Measurements from ENCODE around the gene PHTF2.

The PHTF2 gene

DNA sequence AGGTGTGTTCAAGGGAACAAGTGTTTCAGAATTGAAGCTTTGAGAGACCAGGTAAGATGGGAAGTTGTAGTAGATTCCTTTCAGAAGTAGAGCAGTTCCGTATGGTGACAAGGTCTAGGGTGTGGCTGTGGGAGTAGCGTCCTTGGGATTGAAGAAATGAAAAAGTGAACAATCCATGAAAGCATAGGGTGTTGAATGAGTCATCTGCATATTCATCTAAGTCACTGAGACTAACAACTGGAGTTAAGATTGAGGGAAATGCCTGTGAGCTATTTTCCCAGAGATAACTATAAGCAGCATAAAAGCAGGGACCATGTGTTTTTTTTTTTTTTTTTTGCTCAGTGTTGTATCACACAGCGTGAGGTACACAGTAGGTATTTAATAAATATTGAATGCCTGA is 134.8 kb downstream of the PHTF2 start:
- no peak for DNase-seq (ENCODE audit: low spot score)

DNA sequence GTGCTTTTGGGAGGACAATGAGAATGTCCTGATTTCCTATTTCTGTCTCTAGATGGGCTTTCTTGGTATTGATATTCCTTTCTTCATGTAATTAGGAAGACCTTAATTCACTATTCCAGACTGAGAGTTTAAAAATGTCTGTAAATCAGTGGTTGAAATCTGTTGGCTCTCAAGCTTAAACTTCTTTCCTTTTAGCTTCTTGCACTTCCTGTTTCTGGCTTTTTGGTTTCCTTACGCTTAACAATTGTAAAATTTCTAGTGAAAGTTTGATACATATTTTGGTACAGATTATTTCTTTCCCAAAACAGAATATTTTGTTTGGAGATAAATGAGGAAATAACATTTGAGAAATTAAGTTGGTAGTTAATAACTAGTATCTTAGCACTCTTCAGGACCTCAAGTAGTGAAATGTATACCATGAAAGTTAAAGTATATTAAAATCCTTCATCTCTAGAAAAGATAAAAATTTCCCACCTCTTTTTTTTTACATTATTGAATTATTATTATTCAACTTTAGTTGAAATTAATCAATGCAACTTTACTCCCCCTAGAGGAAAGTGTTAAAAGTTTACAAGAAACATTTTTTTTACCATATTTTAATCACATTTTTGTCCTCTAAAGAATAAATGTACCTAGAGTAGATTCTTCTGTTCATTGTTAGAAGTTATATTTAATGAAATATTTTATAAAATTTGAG is 137.2 kb downstream of the PHTF2 start:
- no peak for DNase-seq (ENCODE audit: low spot score)

- DNase-seq (ENCODE audit: low spot score) = peak; percentile 6
Measured at GRCh38 chr7:77940647-77941046, 142.1 kb downstream of the PHTF2 start.

DNA sequence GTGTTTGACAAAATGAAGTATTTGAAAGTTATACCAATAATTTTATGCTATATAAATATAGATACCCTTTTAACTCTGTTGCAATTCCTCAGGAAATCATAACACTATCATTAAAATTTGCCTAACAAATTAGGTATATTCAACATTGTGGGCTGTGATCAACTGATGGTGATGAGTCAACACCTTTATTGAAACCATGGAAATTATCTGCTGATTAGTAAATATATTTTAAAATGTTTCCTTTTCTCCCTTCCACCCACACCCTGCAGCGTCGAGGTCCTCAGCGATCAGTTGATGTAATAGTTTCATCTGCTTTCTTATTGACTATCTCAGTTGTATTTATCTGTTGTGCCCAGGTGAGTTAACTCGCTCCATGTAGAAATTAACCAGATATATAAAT is 143.9 kb downstream of the PHTF2 start:
- DNase-seq (ENCODE audit: low spot score) = no peak

DNA sequence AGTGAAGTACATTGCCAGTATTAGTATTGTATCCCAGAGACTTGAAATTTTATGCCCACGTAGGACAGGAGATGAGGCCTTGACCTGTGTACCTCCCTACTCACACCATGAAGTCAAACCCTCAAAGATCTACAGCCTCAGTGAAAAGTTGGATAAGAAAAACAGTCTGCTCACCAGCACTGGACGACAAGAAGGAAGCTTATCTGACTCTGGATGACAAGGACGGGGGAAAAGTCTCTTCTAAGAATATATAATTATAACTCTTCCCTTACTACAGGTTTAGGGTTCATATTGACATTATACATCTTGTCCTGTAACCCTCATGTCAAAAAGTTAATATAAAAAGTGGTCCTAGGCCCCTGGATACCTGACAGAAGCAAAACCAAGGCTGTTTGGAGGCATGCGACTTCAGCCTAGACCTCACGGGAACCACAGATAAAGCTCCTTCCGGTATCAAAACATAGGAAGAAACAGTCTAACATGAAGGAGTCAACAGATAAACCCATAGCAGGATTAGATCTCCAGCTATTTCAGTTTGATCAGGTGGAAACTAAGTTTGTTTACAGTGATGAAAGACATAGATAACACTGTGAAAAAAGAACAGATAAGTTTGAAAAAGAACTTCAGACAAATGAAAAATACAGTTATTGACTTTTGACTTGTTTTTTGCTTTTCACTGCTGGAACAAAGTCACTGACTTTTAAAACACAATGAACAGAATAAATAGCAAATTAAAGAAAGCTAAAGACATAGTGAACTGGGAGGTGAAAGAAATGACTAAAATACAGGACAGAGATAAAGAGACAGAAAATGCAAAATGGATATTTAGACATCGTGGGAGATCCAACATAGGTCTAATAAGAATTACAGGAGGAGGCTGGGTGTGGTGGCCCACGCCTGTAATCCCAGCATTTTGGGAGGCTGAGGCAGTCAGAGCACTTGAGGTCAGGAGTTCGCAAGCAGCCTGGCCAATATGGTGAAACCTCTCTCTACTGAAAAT is 145.9 kb downstream of the PHTF2 start:
- no peak for DNase-seq (ENCODE audit: low spot score)

DNA sequence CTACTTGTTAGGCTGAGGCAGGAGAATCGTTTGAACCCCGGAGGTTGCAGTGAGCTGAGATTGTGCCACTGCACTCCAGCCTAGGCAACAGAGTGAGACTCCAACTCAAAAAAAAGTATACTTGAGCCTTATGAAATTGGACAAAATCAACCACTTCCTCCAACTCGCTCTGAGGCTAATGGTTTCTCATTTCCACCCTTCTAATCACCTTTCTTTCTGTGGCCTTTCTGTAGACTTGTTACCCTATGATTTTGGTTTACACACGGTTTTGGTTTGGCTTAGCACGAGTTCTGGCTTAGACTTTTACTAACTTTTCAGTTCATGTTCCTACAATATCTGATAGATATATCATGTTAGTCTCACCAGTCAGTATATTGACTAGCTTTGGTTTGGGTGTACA is 152.0 kb downstream of the PHTF2 start:
- no peak for DNase-seq (ENCODE audit: low spot score)

DNA sequence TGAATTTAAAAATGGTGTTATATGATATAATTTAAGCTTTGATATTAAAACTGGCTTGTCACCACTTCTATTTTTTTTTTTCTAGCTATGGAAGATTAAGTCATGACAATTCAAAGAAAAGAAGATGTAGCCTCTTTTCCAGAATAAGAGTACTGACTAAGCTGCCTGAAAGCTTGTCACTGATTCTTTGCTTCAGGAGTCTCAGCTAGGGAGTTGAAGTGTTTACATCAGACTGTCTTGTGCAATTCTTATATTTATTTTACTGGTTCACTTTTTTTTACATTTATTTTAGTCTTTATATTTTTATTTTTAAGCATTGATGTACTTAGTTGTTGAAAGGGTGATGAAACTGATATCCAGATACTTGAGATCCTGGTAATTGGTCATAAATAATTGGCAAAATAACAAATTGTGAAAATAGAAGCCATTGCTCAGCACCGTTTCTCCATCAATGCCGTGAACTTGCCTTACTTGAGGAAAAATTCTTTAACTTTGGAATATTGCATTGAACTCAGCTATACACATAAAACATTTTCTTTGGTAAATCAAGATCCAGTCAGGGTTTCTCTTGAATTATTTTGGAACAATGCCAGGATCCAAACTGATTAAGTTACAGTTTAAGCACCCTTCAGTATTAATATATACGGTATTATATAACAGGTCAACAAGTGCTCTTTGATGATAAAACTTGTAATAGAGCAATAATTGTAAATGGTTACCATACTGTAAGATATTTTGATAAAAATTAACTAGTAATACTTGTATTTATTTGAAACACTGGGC is 156.4 kb downstream of the PHTF2 start:
- DNase-seq (ENCODE audit: low spot score) = no peak

DNA sequence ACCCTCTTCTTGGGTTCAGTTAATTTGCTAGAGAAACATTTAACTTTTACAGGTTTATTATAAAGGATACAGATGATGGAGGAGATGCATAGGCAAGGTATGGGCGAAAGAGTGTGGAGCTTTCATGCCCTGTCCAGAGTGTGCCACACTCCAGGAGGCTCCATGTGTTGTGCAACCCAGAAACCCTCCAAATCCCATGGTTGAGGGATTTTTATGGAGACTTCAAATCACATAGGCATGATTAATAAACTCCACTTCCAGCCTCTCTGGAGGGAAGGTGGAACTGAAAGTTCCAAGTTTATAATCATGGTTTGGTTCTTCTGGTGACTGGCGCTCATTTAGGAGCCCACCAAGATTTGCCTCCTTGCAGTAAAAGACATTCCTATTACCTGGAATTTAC is 159.9 kb downstream of the PHTF2 start:
- no peak for DNase-seq (ENCODE audit: low spot score)

GRCh38 chr7:77959080-77959479 is 160.5 kb downstream of the PHTF2 start:
- no peak for DNase-seq (ENCODE audit: low spot score)

DNA sequence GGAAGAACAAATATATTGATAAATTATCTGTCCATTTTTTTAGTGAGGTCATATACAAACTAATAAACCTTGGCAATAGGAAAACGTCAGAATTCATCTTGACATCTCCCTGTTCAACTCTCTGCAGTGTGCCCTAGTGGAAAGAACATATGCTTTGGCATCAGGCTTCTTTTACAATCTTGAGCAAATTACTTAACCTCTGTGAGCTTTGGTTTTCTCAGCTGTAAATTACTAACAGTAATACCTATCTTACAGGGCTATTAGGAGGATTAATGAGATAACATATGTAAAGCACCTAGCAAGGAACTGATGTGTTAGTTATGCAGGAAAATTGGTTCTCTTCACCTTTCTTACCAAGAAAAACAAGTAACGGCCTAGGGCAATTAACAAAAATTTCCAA is 161.8 kb downstream of the PHTF2 start:
- no peak for DNase-seq (ENCODE audit: low spot score)

DNA sequence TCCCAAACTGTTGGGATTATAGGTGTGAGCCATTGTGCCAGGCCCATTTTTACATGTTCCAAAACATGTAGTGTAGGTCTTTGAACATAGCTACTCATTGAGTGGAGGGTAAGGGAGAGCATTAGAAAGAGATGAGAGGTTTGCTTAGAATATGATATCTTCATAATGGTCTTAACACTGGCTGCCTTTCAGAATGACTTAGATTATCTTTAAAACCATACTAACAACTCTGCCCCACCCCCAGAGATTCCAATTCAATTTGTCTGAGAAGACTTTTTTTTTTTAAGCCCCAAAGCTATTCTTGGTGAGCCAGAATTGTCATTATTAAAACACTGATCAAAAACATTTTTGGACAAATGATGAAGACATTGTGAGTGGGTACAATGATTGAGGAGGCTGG is 168.9 kb downstream of the PHTF2 start:
- no peak for DNase-seq (ENCODE audit: low spot score)

DNA sequence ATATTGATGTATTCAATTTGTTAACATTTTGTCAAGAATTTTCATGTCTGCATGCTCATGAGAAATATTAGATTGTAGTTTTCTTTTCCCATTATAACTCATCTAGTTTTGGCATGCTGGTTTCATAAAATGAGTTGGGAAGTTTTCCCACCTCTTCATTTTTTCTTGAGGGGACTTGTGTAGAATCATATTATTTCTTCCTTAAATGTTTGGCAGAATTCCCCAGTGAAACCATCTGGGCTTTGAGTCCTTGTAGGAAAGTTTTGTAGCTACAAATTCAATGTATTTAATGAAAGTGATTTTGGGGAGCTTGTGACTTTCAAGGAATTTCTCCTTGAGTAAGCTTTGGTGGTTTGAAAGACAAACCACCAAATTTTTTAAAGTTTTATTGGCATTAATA is 173.2 kb downstream of the PHTF2 start:
- no peak for DNase-seq (ENCODE audit: low spot score)

DNA sequence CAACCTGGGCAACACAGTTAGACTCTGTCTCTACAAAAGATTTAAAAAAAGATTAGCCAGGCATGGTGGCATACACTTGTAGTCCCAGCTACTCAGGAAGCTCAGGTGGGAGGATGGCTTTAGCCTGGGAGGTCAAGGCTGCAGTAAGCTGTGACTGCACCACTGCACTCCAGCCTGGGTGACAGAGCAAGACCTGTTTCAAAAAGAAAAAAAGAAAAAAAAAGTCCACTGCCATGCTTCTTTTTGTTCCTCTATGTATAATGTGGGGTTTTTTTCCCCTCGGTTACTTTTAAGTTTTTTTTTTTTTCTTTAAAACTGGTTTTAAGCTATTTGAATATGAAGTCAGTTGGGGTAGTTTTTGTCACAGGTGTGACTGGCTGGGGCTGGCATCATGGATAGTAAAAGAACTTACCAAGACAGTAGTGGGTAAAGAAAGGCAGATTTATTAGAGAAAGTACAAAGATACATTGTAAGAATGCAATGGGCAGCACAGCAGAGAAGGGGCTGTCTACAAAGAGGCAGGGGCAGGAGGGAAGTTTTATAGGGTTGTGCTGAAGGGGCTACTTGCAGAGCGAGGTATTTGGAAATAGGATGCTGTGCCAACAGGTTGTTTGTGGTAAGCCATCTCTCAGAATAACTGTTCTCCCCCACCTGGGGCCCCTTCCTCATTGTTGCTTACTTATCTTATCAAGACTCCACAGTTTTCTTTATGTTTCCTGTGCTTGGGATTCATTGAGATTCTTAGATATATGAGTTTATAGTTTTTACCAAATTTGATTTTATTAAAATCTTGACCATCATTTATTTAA is 177.3 kb downstream of the PHTF2 start:
- DNase-seq (ENCODE audit: low spot score) = no peak

DNA sequence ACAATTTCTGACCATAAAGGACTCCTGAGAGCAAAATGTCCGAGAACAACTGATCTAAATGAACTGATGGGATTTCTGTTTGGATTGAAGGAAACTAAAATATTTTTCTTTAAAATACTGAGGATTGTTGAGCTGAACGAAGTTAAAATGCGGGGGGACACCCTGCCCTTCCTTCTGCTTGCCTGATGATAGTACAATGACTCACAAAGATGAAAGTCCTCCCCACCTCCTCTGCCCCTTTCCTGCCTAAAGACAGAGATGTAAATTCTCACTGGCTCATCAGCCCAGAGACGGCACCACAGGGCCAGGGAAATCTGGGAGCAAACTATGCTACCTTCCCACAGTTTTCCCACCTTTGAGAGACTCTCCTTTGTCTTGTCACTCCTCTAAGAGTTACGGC is 180.6 kb downstream of the PHTF2 start:
- DNase-seq (ENCODE audit: low spot score) = no peak

- DNase-seq (ENCODE audit: low spot score) = no peak
Measured at GRCh38 chr7:77980087-77980713, 181.6 kb downstream of the PHTF2 start.

DNA sequence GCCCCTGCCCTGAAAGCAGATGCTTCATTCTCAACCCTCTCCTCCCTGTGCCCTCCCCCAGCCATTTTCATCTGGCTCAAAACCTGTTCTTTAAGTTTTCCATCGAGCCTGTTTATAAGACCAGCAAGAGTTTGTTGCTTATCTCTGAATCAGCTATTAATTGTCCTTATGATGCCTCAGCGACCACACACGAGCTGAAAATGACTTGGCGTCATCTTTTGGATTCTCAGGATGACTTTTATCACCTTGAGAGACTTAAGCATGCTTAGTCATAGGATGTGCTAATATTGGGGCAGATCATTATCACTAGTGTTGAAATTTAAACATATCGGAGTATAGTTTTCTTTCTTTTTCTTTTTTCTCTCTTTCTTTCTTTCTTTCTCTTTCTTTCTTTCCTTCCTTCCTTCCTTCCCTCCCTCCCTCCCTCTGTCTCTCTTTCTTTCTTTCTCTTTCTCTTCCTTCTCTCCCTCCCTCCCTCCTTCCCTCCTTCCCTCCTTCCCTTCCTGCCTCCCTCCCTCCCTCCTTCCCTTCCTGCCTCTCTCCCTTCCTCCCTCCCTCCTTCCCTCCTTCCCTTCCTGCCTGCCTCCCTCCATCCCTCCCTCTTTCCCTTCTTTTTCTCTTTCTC is 184.5 kb downstream of the PHTF2 start:
- DNase-seq (ENCODE audit: low spot score) = peak; percentile 3

- DNase-seq (ENCODE audit: low spot score) = no peak
Measured at GRCh38 chr7:77983973-77984372, 185.4 kb downstream of the PHTF2 start.

DNA sequence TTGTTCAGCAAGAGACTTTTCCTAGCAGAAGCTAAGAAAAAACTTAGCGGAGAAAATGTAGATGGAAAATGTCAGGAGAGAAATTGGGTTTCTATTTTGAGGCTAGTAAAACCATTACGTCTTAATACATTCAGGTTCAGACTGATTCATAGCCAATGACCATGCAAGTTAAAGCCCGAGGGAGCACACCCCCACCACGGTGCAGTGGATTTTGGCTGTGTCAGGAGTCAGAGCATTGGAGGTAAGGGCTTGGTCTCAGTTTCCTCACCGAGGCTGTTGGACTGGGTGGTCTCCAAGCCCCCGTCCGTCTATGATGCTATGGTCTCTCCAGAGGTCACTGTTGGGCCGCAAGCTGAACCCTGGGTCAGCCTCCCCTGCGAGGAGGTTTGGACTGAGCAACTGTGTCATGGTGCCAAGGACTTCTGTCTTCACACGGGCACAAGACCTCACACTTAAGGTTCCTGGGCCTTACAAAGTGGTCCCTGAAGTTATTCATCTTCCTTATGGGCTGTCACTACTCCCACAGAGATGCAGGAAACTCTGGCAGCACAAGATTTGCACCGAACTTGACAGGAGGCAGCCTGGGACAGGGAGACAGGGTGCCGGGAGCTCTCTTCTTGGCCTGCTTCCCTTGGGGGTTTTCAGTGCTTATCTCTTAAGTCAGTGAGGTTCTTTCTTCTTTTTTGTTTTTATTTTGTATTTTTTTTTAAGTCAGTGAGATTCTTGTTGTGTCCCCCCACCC is 186.8 kb downstream of the PHTF2 start:
- DNase-seq (ENCODE audit: low spot score) = no peak

- DNase-seq (ENCODE audit: low spot score) = no peak
Measured at GRCh38 chr7:77985974-77986339, 187.4 kb downstream of the PHTF2 start.

GRCh38 chr7:77989981-77990566 is 191.5 kb downstream of the PHTF2 start:
- DNase-seq (ENCODE audit: low spot score) = no peak

All from HuH-7.5 (cell line).